Esophagus squamous epithelium (tissue), 5 donors: ENCODE data around the gene POLR3H. TPM values are rescaled to one million over a fixed set of nuclear protein-coding genes. Genes with fewer than 3 reads are reported as not detected.
A peak's percentile ranks its signal among the peaks of the same experiment; 100 is the strongest.

Source experiments
- DNase-seq: peaks from one replicate; lab custom pipeline; 2025; lab: John Stamatoyannopoulos, UW
- H3K27ac ChIP-seq, 4 donors: fragments of 200-600 bp; sonication (generic); one replicate each; pipeline ENCODE4 v1.5.1; 2016 to 2019; ENCODE audit warnings: mild to moderate bottlenecking in 1 of 4
- H3K27me3 ChIP-seq, 4 donors: fragments of 200-600 bp; sonication (generic); 1 replicate in 3 of 4; 2 replicates in 1 of 4; pipeline versions ENCODE4 v1.5.1 to v1.6.0; 2017 to 2021; ENCODE audit warnings: antibody characterized with exemption in 1 of 4
- H3K36me3 ChIP-seq, 3 donors: fragments of 200-600 bp; sonication (generic); one replicate each; pipeline ENCODE4 v1.5.1; 2016 to 2019
- H3K4me1 ChIP-seq, 3 donors: fragments of 200-600 bp; sonication (generic); one replicate each; pipeline ENCODE4 v1.5.1; 2017 to 2019
- H3K4me3 ChIP-seq, 4 donors: fragments of 200-600 bp; sonication (generic); 1 replicate in 3 of 4; 2 replicates in 1 of 4; pipeline ENCODE4 v1.5.1; 2016 to 2019; ENCODE audit warnings: mild to moderate bottlenecking in 2 of 4, moderate library complexity in 1 of 4
- H3K9me3 ChIP-seq, 3 donors: fragments of 200-600 bp; sonication (generic); one replicate each; pipeline ENCODE4 v1.5.1; 2016 to 2019
- CTCF ChIP-seq, 6 experiments: fragments of 450-650 bp in 4 of 6; fragments of 200-600 bp in 2 of 6; sonication (generic) in 2 of 6; IDR thresholded peaks; one replicate each; pipeline ENCODE4 v1.5.1; 2016 to 2019; ENCODE audit warnings: antibody characterized with exemption in 6 of 6, mild to moderate bottlenecking in 4 of 6, moderate library complexity in 4 of 6
- POLR2A ChIP-seq, 4 donors: fragments of 450-650 bp; IDR thresholded peaks; one replicate each; pipeline ENCODE4 v1.6.1; 2017; ENCODE audit warnings: antibody characterized with exemption in 4 of 4, mild to moderate bottlenecking in 4 of 4, moderate library complexity in 3 of 4
- WGBS, 2 donors: methylation state at CpG; one replicate each; pipeline ENCODE4 v1.1.5; 2018; 5-methylcytosine and 5-hydroxymethylcytosine counted together
- intact Hi-C: fragments of 100-400 bp; cut with DNase I; formaldehyde crosslinking; loops from one replicate; pipeline ENCODE4 v1.15.0; 2022
- total RNA-seq, 4 donors: library from RNA; depleted of rRNA; stranded (reverse); fragments of >200 nt; gene quantifications; one replicate each; pipeline ENCODE4 v1.1.0, GENCODE V29; 2016
- donor health status: DM: yes; HTN: yes; CAD: no.

Gene POLR3H
- total RNA-seq, 4 donors from 2014 or later: 13.7 to 23.3 (median 16.1) TPM

GRCh38 chr22:41517172-41518047 lies 26.9 kb downstream of the POLR3H start:
- intact Hi-C loops: loop anchor here (5.0 kb wide), 1 partner anchor 115 kb away; no protein-coding TSS in a partner anchor
- WGBS, 2 donors: 21 to 38% methylated on average over 7 to 10 of the region's 22 CpGs
- no peak for DNase-seq
- H3K4me1 ChIP-seq: peaks cover 18 to 33% (median 24%) of the 10 kb centered on the region in 3 donors
- peak overlapping the region; percentile 37 to 73 (median 66) for H3K27ac ChIP-seq
- H3K27me3 ChIP-seq: no peaks in the 10 kb centered on the region
- peak; percentile 54 to 93 (median 90) for TF ChIP-seq CTCF (IDR thresholded peaks at IDR 0.05)
- no peak for TF ChIP-seq POLR2A (IDR thresholded peaks at IDR 0.05)
- peaks cover 29 to 97% (median 32%) of the 10 kb centered on the region in 3 donors for H3K36me3 ChIP-seq
- no peaks in the 10 kb centered on the region for H3K9me3 ChIP-seq
- H3K4me3 ChIP-seq: no peak overlapping the region

- TF ChIP-seq CTCF (IDR thresholded peaks at IDR 0.05) (no peak), POLR2A (IDR thresholded peaks at IDR 0.05) (no peak)
- no peak for DNase-seq
- Histone ChIP-seq H3K27ac (no peak overlapping the region), H3K4me3 (no peak overlapping the region), H3K27me3 (no peaks in the 10 kb centered on the region), H3K4me1 (peaks cover 19 to 42% (median 25%) of the 10 kb centered on the region in 3 donors), H3K9me3 (no peaks in the 10 kb centered on the region), H3K36me3 (peaks cover 36 to 97% (median 38%) of the 10 kb centered on the region in 3 donors)
- intact Hi-C loops: loop anchor here (5.0 kb wide), 1 partner anchor 114 kb away; no protein-coding TSS in a partner anchor
- WGBS, 2 donors: 87 to 91% methylated on average over 4 to 7 of the region's 8 CpGs
Measured at GRCh38 chr22:41516462-41516861, 27.8 kb downstream of the POLR3H start.

- intact Hi-C loops: no loop called here
- whole genome bisulfite sequencing, 2 donors: 48 to 60% methylated on average over 5 of the region's 5 CpGs
- Histone ChIP-seq H3K4me3 (no peak overlapping the region), H3K36me3 (peaks cover 35 to 97% (median 35%) of the 10 kb centered on the region in 3 donors), H3K27me3 (no peaks in the 10 kb centered on the region), H3K9me3 (no peaks in the 10 kb centered on the region), H3K4me1 (peaks cover 19 to 57% (median 26%) of the 10 kb centered on the region in 3 donors), H3K27ac (peak overlapping the region; percentile 32 to 72 (median 66))
- DNase-seq: no peak
- TF ChIP-seq POLR2A (IDR thresholded peaks at IDR 0.05): no peak
- no peak for TF ChIP-seq CTCF (IDR thresholded peaks at IDR 0.05)
Measured at GRCh38 chr22:41513391-41513790, 30.9 kb downstream of the POLR3H start.

- Histone ChIP-seq H3K27ac (peak overlapping the region; percentile 32 to 72 (median 66)), H3K9me3 (no peaks in the 10 kb centered on the region), H3K4me1 (peaks cover 18 to 57% (median 27%) of the 10 kb centered on the region in 3 donors), H3K27me3 (no peaks in the 10 kb centered on the region), H3K36me3 (peaks cover 35 to 100% (median 39%) of the 10 kb centered on the region in 3 donors), H3K4me3 (no peak overlapping the region)
- 64 to 68% methylated on average over 12 to 13 of the region's 17 CpGs for WGBS, 2 donors
- intact Hi-C loops: no loop called here
- DNase-seq: no peak
- TF ChIP-seq CTCF (IDR thresholded peaks at IDR 0.05) (no peak), POLR2A (IDR thresholded peaks at IDR 0.05) (no peak)
Measured at GRCh38 chr22:41512421-41513194, 31.7 kb downstream of the POLR3H start.
